KMS-11 (cell line): ENCODE data around the gene FNIP1.

Source experiments
- H2AFZ ChIP-seq: fragments of 200-600 bp; sonication (generic); 2 replicates; pipeline ENCODE4 v1.6.1; 2016; ENCODE audit warnings: antibody characterized with exemption, mixed run types, low read depth
- H3K27ac ChIP-seq: fragments of 200-600 bp; sonication (generic); 2 replicates; pipeline ENCODE4 v1.6.1; 2016; ENCODE audit warnings: mild to moderate bottlenecking, mixed run types
- H3K27me3 ChIP-seq: fragments of 200-600 bp; sonication (generic); 2 replicates; pipeline ENCODE4 v1.6.1; 2017; ENCODE audit warnings: mild to moderate bottlenecking, low read depth, mixed run types, moderate library complexity; ENCODE audit not compliant: insufficient read depth
- H3K36me3 ChIP-seq: fragments of 200-600 bp; sonication (generic); 2 replicates; pipeline ENCODE4 v1.6.1; 2017; ENCODE audit warnings: mild to moderate bottlenecking, mixed run types; ENCODE audit not compliant: insufficient read depth
- H3K4me1 ChIP-seq: fragments of 200-600 bp; sonication (generic); 2 replicates; pipeline ENCODE4 v1.6.1; 2016; ENCODE audit warnings: mild to moderate bottlenecking, low read depth, mixed run types; ENCODE audit not compliant: poor library complexity, severe bottlenecking
- H3K4me2 ChIP-seq: fragments of 200-600 bp; sonication (generic); 2 replicates; pipeline ENCODE4 v1.7.0; 2016; ENCODE audit warnings: mild to moderate bottlenecking, mixed run types
- H3K4me3 ChIP-seq: fragments of 200-600 bp; sonication (generic); IDR thresholded peaks from 2 replicates; pipeline ENCODE4 v1.6.1; 2017; ENCODE audit warnings: low read depth, low read length, mixed read lengths; ENCODE audit not compliant: insufficient read depth
- H3K79me2 ChIP-seq: fragments of 200-600 bp; sonication (generic); 2 replicates; pipeline ENCODE4 v1.6.1; 2016; ENCODE audit warnings: low read depth, mixed run types; ENCODE audit not compliant: insufficient read depth
- H3K9ac ChIP-seq: fragments of 200-600 bp; sonication (generic); 2 replicates; pipeline ENCODE4 v1.6.1; 2016; ENCODE audit warnings: mild to moderate bottlenecking, mixed run types
- H4K20me1 ChIP-seq: fragments of 200-600 bp; sonication (generic); 2 replicates; pipeline ENCODE4 v1.6.1; 2016; ENCODE audit warnings: mild to moderate bottlenecking, mixed run types; ENCODE audit not compliant: insufficient read depth
- CTCF ChIP-seq: fragments of 200-600 bp; sonication (generic); conservative IDR thresholded peaks from 2 replicates; pipeline ENCODE4 v1.6.1; 2017; ENCODE audit warnings: low read depth, mild to moderate bottlenecking, antibody characterized with exemption, low read length, moderate library complexity, mixed read lengths

FNIP1 gene

DNA sequence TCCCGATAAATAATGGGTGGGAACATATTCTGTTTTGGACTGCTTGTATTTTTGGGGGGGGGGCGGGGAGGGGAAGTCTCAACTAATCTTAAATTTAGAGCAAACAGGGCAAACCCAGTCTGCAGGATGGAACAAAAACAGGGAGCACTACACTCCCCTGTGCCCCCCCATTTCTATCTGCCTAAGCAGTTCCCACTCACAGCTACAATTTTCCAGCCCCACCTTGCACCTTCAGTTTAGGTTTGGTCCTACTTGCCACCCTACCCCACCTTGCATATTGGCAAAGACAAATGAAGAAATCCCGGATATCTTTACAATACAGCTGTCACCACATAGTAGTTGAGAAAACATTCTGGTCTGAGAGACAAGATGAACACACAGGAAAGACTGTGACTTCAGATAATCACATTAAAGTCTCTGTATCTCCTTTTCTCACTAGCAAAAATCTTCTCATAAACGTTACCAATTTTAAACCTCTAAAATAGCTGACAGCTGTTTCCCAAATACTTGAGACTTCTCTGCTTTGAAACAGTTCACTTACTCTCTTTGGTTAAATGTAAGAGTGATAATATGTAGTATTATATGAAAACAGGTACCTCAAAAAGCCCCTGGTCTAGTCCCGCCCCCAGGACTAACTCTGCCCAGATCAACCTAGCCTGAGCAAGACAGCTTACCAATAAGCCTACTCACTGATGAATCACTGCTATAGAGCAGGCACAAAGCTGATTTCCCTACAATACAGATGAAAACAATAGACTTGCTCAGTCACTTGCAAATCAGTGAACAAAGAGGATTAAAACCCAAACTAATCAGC lies 156.6 kb downstream of the FNIP1 start:
- Histone ChIP-seq H3K27me3 (no peaks in the 10 kb centered on the region), H2AFZ (no peak overlapping the region), H3K4me2 (no peak overlapping the region), H3K4me3 (no peak overlapping the region), H4K20me1 (no peaks in the 10 kb centered on the region), H3K79me2 (no peaks in the 10 kb centered on the region), H3K4me1 (peaks cover 17% of the 10 kb centered on the region), H3K36me3 (no peaks in the 10 kb centered on the region), H3K27ac (no peak overlapping the region), H3K9ac (no peak overlapping the region)
- no peak for TF ChIP-seq CTCF

DNA sequence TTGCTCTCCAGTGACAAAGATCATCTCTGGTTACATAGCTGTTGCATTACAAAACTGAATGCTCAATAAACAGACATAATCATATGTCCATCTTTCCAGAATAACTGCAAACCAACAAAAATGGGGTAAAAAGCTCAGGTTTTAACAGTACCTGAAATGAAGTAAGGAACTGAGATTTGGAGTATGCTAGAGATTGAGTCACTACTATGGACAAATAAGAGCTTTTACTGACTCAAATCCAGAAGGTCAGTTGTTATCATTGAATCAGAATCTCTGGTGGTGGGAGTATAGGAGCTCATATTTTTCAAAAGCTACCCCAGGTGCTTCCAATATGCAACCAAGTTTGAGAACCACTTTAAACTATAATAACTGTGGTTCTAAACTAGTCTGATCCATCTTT lies 157.7 kb downstream of the FNIP1 start:
- Histone ChIP-seq H2AFZ (no peak overlapping the region), H3K4me1 (peaks cover 17% of the 10 kb centered on the region), H3K4me3 (no peak overlapping the region), H3K27ac (no peak overlapping the region), H3K27me3 (no peaks in the 10 kb centered on the region), H3K79me2 (peaks cover 4% of the 10 kb centered on the region), H3K4me2 (no peak overlapping the region), H4K20me1 (no peaks in the 10 kb centered on the region), H3K36me3 (no peaks in the 10 kb centered on the region), H3K9ac (no peak overlapping the region)
- no peak for TF ChIP-seq CTCF

- Histone ChIP-seq H3K27me3 (no peaks in the 10 kb centered on the region), H3K36me3 (no peaks in the 10 kb centered on the region), H2AFZ (no peak overlapping the region), H3K4me2 (no peak overlapping the region), H3K4me3 (no peak overlapping the region), H3K79me2 (peaks cover 19% of the 10 kb centered on the region), H3K4me1 (peaks cover 30% of the 10 kb centered on the region), H4K20me1 (no peaks in the 10 kb centered on the region), H3K27ac (no peak overlapping the region), H3K9ac (no peak overlapping the region)
- TF ChIP-seq CTCF = no peak
Measured at GRCh38 chr5:131637694-131638093, 159.1 kb downstream of the FNIP1 start.

- peak overlapping the region; percentile 69 for H3K4me2 ChIP-seq
- peaks cover 36% of the 10 kb centered on the region for H3K79me2 ChIP-seq
- peak overlapping the region; percentile 98 for H3K27ac ChIP-seq
- peaks cover 42% of the 10 kb centered on the region for H3K4me1 ChIP-seq
- no peak for TF ChIP-seq CTCF
- H2AFZ ChIP-seq = peak overlapping the region; percentile 60
- H3K36me3 ChIP-seq = no peaks in the 10 kb centered on the region
- 0 out of 2 replicates have a peak, but pooled peaks cover 6% of the 10 kb centered on the region for H4K20me1 ChIP-seq
- H3K9ac ChIP-seq = peak overlapping the region; percentile 94
- no peaks in the 10 kb centered on the region for H3K27me3 ChIP-seq
- H3K4me3 ChIP-seq = no peak overlapping the region
Measured at GRCh38 chr5:131635684-131636572, 160.9 kb downstream of the FNIP1 start.
